PC-9 (cell line): ENCODE measurements around the gene OR52K1.
"Not testable (repeated sequence)": the region's sequence is repeated elsewhere in the genome, so short reads cannot be mapped to it uniquely, and the experiment has no call there.

Source experiments
- EZH2 ChIP-seq: fragments of 200-600 bp; sonication (generic); IDR thresholded peaks from 2 replicates; pipeline ENCODE4 v1.8.0; 2017; ENCODE audit warnings: antibody characterized with exemption, low read depth
- TF ChIP-seq, protein P1 (sequence below): fragments of 200-600 bp; sonication (generic); conservative IDR thresholded peaks from 2 replicates; pipeline ENCODE4 v1.6.1; 2017; ENCODE audit warnings: mixed run types, antibody characterized with exemption, mild to moderate bottlenecking, moderate library complexity

DNA sequence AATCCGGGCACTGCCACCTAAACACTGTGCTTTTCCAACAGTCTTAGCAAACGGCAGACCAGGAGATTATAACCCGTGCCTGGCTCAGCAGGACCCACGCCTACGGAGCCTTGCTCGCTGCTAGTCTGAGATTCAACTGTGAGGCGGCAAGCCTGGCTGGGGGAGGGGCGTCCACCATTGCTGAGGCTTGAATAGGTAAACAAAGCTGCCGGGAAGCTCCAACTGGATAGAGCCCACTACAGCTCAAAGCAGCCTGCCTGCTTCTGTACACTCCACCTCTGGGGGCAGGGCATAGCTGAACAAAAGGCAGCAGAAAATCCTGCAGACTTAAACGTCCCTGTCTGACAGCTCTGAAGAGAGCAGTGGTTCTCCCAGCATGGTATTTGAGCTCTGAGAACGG, 49.2 kb downstream of the OR52K1 start:
- TF ChIP-seq, protein P1, sequence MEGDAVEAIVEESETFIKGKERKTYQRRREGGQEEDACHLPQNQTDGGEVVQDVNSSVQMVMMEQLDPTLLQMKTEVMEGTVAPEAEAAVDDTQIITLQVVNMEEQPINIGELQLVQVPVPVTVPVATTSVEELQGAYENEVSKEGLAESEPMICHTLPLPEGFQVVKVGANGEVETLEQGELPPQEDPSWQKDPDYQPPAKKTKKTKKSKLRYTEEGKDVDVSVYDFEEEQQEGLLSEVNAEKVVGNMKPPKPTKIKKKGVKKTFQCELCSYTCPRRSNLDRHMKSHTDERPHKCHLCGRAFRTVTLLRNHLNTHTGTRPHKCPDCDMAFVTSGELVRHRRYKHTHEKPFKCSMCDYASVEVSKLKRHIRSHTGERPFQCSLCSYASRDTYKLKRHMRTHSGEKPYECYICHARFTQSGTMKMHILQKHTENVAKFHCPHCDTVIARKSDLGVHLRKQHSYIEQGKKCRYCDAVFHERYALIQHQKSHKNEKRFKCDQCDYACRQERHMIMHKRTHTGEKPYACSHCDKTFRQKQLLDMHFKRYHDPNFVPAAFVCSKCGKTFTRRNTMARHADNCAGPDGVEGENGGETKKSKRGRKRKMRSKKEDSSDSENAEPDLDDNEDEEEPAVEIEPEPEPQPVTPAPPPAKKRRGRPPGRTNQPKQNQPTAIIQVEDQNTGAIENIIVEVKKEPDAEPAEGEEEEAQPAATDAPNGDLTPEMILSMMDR = not testable (repeated sequence)
- TF ChIP-seq EZH2 = not testable (repeated sequence)
